OCI-M2 (cell line): Measurements from ENCODE around the gene EPHA1.

ENCODE experiments used
- DNase-seq: peaks from one replicate; lab custom pipeline; 2025; ENCODE audit not compliant: unreplicated experiment; lab: John Stamatoyannopoulos, UW

The EPHA1 gene

DNA sequence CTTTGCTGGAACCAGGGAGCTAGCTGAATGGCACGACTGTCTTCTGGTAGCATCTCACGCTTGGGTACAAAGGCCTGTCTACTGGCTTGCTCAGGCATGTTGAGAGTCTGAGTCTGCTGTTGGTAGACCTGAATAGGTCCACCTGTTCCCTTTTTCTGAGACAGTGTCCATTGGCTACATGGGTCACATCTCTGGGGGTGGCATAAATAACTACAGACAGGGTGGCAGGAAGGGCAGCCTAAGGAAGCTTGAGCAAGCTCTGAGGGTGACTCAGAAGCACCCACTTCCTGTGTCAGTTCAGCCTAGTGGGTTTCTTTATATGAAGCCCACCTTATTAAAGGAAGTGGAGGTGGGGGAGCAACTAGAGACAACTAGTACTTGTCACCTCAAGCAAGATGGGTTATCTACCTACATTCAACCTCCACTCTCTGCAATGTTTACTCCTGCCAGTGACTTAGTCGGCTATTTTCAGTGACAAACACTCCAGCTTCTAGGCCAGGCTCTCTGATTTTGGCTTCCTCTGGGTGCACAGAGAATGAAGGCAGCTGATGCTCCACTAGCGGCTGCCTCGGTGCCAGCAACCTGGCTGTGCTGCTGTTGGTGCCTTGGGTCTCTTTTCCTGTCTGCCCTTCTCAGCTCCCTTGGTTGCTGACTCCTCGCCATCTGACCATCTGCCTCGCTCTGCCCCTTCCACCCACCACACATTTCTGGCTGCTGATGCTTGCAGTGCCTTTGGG lies 33.2 kb downstream of the EPHA1 start:
- DNase-seq: no peak

DNA sequence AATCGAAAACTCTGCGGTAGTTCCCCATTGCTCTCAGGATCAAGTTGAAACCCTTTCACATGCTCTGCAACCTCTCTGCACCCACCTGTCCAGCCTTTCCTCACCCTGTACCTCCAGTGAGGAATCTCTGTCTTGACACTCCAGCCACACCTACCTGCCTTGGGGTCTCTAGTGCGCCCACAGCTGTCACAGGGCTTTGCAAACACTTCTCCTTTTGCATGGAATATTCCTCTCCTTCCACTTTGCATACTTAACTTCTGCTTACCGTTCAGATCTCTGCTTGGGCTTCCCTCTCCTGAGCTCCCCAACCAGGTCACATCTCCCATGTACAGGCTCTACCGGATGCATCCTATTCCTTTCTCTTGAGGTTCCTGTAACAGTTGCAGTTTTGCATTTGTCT lies 34.1 kb downstream of the EPHA1 start:
- no peak for DNase-seq

DNA sequence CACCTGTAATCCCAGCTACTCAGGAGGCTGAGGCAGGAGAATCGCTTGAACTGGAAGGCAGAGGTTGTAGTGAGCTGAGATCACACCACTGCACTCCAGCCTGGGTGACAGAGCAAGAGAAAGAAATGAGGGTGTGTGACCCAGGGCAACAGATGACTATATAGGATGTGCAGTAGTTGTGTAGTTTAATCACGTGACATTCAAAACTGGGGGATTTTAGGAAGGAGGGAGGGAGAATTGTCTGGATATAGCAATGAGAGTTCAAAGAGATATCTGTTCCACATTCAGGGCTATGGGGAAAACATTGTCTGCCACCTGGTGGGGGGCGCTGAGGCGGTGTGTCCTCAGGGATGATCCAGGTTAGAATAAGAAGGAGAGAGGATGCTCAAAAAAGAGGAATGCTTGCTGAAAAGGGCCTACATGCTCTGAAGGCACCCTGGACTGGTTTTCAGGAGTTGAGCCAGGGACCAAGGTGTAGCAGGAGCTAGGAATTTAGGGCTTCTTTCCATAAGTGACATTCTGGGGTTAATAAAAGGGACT lies 35.3 kb downstream of the EPHA1 start:
- DNase-seq: no peak

DNA sequence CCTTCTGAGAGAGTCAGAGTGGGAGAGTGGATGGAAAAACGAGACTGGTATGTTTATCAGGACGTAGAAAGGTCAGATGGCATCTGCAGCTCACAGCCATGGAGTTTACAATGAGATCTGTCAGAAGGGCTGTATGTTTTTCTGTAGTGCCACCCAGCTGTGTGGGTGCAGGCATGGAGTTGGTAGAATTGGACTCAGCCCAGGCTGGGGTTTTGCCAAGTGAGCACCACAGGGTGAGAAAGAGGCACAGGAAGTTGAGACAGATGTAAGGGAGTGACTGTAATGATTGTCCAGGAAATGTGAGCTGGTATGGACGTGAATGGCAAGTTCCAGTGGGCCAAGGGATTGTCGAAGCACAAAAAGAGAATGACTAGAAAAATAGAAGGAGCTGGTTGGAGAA lies 36.6 kb downstream of the EPHA1 start:
- DNase-seq: no peak

DNA sequence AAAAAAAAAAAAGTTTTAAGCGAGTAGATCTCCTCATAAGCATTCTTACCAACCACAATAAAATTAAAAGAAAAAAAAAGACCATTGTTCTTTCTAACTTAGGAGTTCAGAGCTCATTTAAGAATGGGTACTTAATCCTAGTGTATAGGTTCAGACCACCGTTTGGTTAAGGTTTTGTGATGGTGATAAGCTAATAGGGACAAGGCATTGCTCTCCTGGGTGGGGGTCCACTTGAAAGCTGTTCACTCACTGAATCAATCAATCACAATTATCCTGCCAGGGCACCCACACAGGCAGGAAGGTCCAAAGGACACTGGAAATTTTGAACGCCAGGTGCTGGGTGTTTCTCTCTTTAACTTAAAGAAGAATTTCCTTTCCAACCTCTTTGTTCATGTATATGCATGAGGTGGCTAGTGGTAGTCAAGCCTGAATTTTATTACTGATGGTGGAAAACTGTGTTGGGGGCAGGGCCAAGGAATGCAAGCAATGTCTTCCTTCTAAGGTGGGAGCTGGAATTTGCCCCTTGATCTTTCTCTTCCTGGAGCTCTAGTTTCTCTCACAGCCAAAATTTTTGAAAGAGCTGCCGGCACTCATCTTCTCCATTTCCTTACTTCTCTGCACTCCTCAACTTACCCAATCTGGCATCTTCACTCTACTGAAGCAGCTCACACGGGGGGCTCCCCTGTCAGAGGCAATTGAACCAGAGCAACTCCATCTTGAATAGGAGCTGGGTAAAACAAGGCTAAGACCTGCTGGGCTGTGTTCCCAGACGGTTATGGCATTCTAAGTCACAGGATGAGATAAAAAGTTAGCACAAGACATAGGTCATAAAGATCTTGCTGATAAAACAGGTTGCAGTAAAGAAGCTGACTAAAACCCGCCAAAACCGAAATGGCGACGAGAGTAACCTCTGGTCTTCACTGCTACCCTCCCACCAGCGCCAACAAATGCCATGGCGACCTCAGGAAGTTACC lies 38.7 kb downstream of the EPHA1 start:
- no peak for DNase-seq

DNA sequence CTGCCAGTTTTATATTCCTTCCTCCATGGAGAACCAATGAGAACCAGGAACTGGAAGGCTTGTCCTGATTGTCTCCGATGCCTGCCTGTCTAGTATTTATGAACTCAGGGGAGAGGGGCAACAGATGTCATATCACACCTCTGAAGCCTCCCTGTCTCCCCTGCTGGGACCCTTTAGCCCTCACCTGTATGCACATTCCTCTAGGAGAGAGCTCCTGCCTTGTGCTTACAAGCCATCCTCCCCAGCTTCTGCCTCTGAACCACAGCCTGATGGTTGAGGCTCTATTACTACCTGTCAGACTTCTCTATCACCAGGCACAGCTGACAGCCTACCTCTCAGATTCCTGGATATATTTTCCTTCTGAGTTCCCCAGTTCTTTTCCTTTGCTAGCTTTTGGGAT lies 40.3 kb downstream of the EPHA1 start:
- no peak for DNase-seq

DNA sequence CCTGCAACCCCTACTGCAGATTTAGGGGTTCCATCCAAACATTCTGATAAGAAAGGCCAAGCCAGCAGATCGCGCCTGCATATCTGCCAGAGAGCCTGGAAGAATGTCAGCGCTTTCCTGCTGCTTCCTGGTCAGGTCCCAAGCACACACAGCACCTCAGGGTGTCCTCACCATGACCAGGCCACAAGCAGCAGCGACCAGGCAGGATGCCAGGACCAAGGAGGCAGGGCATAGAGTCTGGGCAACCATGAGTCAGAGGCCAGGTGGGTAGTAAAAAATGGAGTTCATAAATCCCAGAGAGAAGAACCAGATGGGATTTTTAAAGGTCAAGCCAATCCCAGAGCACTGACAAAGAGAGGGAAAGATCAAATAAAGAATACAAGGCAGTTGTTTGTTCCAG lies 40.7 kb downstream of the EPHA1 start:
- DNase-seq: no peak

DNA sequence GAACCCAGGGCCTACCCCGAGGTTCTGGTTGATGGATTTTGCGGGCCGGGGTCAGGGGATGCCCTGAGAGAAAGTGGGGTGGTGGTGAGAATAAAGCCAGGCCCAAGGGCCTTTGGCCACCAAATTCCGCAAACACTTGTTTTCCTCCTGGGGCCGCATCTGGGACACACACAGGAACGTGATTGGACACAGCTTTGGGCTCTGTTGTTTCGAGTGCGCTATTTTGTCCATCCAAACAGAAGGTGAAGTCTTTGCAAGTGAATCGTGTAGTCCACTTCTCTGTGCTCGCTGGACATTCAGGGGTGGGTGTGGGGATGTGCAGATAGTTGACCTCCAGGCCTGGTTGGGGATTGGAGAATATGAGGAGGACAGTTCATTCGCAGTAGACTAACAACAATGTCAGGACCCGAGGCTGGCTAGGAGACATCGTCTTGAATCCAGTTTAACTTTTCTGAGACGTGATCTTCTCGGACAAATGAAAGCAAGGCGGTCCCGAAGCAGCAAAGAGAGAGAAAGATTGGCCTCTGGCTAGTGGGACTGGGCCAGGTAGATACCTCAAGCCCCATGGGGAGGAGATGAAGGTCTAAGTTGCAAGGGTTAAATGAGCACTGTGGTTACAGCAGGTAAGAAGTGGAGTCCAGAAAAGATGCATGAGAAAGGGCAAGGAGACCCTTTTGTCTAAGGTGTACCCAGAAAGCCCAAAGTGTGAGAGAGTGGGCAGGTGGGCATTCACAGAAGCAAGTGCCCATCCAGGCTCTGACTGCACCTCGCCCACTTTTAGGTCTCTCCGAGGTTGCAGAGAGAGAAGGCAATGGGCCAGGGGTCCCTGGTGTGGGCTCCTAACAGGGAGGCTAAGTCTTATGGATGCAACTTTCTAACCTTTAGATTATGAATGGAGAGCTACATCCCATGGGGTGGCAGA lies 45.4 kb downstream of the EPHA1 start:
- DNase-seq: no peak

DNA sequence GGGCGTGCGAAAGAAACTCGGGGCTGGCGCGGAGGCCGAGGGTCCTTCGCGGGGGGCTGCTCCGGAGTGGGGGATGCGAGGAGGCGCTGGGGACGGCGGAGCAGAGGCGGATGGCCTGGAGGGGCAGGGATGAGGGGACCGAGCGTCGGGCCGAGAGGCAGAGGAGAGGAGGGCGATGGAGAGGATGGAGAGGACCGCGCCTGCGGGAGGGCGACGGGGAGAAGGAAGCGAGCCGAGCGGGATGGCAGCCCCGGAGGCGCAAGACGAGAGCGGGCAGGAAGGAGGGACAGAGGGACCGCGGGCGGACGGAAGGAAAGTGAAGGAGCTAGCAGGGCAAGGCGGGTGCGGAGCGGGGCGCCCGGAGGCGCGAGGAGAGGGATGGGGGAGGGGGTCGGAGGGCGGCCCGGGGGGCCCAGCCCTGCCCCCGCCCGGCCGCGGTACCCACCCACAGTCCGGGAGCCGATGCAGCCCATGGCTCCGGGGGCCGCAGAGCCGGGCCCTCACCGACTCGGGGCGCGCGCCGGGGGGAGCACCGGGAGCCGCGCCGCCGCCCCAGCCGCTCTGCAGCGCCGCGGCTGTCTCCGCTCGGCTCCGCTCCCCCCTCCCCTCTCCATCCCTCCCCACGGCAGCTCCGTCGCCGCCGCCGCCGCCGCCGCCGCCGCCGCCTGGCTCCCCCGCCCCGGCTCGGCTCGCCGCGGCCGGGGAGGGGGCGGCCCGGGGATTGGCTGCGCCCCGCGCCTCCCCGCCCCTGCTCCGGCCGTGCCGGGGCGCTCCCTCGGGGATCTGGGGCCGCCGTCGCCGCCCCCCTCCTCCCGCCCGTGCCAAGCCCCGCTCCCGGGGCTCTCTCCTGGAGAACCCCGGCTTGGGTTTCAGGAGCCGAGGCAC lies 46.3 kb downstream of the EPHA1 start, which contains the start of gene FAM131B:
FAM131B (minus strand) TSS at position 583 of the 885 bp plus-strand sequence; CDS start at position 473, 110 bp downstream.
- DNase-seq: no peak

DNA sequence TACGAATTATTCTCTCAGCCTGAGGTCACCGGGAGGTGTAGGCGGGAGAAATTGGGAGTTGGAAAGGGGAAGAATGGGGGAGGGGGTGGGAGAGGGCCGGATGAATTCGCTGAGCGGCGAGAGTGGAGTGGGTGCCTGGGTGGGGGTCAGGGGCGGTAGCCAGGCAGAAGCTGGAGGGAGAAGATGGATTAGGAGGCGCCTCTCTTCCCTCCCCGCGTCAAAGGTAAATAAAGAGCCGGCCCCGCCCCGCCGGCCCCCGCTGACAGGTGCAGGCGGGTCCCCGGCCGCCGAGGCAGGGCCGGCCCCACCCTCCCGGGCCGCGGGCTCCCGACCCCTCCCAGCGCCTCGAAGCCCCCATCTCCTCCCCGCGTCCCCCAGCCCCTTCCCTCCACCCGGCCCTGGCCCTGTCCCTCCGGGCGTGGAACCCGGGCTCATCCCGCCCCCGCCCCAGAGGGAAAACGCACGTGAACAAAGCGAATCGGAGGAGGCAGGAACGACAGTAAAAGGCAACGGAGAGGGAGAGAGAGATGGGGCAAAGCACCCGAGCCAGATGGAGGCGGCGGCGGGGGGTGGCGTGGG lies 47.0 kb downstream of the EPHA1 start:
- DNase-seq: no peak

DNA sequence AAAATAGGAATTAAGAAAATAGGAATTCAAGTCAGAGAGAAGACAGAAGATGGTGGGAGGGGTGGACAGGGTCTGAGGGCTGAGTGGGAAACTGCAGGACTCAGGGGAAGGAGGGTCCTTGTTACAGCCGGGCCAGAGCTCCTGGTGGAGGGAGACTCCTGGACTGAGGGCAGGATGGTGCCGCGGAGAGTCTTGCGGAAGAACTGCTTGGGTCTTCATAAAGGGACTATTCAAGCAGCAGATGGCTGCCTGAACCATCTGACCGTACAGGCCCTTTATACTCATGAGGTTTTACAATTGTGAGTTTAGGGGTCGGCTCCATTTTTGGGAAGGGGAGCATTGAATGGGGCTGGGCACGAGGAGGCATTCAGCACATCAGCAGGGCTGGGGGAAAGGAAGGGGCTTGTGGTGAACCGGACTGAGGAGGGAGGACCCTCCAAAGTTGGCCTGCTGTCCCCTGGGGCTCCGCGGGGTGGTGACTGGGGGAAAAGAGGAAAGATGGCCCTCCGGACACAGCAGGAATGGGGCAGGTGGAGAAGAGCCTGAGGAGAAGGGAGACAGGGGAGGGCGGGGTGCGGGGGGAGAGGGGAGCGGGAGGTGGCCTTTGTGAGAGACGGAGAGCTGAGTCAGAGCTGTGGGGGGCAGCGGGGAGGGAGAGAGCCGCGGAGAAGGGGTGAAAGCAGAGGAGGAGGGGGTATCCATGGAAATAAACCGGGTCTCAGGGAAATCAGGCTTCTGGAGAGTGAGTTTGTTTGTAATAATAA lies 47.7 kb downstream of the EPHA1 start:
- no peak for DNase-seq

DNA sequence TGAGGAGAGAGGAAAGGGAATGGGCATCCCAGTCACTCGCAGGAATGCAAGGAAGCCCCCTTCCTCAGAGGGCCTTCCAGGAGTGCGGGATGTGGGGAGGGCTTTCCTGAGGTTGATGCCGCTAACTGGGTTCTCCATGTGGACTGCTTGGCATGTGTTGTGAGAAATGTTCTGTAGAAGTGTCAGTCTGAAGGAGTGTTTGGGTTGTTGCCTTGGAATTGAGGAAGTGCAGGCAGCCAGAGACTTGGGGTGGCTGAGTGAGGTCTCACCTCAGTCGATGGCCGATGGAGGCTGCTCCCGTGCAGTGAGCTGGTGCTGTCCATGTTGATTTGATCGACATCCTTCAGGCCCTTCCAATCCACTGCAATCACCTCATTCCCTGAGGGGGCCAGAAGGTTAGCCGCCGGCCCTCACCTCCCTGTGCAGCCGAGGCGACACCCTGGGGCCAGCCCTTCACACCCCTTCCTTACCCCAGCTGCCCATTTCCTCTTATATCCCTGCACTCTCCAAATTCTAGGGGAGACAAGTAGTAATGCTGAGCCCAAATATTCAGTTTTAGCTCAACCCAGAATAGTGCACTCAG lies 48.8 kb downstream of the EPHA1 start:
- DNase-seq: no peak

DNA sequence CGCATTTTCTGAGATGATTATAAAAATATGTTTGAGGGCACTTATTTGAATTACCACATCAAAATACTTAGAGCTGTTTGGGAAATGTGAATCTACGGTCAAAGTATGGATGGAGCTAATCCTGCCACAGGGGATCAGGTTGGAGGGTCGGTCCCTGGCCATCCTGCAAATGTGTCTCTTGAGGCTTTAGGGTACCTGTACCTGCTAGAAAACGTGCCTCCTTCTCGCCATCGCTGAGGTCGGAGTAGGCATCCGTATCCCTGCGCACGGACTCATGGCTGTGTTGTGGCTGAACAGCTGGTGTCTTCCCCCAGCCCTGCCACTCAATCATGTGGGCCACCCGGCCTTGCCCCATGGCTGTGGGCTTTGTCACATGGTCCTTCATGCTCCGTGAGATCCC lies 50.0 kb downstream of the EPHA1 start:
- no peak for DNase-seq

DNA sequence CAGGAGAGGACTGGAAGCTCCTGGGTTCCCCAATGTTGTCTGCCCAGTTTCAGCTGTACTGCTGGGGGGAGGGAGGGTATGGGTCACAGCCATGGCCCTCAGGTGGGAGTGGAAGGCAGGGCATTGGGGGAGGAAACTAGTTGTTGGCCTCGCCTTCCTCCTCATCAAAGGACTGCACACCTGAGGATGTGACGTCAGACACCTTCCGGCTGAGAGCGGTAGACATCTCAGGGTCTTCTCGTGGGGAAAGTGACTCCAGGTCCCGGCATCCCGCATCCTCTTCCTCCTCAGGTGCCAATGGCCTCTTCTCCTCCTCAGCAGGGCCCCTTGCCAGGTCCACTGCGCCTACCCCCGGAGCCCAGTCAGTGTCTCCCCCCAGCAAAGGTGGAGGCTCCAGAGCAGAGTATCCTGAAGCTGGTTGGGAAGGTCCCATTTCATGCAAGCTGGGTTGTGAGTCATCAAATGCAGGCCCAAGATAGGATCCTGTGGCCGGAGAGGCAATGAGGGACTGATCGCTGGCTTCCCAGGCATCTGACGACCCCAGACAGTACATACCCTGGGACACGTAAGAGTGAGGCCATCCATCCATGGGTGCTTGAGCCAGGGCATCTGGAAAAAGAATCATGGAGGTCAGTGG lies 52.1 kb downstream of the EPHA1 start:
- DNase-seq: no peak

DNA sequence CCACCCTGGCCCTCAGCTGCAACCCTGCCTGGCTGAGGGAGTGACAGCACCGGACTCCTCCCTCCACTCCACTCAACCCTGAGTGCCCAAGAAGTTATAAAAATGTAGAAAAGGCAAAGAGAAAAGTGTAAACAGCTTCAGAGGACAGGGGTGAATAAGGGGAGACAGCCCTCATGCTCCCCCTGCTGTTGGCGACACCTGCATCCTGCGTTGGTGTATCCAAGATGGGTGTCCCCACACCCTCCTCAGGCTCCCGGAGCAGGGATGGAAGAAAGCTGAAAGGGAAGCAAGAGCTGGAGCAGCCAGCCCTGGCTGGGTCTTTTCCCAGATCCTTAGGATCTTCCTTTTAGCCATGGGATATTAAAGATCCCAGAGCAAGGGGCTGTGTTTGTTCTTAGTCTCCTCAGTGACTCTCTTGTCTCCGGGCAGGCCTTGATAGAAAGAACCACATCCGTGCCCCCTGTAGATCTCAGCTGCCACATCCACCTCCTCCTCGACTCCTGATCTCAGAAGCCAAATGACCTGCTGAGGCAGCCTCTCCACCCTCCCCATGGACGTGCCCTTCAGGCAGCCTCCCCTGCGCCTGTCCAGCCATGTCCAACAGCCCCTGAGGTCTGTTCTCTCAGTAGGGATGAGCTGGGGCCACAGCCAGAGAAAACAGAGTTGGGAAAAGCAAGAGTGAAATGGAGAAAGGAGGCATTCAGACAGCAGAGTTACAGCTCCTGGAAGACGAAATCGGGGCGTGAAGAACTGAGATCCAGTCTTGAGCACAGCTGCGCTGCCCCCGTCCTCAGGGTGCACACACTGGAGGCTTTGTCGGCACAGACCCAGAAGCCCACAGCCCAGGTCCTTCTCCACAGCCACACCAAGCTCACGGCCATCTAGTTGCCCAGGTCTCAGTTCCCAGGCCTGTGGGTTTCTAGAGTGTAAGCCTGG lies 52.9 kb downstream of the EPHA1 start:
- no peak for DNase-seq

DNA sequence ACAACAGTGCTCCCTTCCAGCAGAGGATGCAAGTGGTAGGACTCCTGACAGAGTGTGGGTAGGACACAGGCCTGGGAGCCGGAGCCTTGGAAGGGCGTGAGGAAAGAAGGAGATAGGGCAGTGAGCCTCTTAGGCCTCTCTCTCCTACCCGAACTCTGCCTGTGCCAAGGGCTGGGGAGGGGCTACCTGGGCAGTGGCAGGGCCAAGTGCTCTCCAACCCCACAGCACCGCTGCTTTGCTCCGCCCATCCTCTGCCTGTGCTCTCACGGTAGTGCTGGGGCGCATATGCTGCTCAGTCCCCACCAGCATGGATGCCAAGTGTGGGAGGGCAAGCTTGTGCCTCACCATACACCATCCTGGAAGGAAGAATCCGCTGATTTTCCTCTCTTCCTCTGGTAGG lies 53.7 kb downstream of the EPHA1 start:
- no peak for DNase-seq

DNA sequence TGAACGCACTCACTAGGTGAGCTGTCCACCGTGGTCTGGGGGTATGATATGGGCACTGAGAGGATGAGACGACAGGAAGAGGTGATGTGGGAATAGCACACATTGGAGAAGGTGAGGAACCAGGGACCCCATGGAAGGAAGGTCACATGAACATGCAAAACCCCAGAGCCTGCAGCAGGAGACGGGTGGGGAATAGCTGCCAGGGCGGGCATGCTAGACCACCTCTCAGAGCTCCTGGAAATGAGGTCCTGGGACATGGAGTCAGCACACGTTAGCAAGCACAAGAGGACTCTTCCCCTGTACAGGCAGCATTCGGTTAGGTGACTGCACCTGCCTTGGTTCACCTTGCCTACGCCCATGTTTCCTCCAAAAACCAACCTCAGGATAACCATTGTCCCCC lies 54.3 kb downstream of the EPHA1 start:
- DNase-seq: no peak
